Stimulated activated CD4-positive, alpha-beta T cell treated with anti-CD3 and anti-CD28 coated beads, Interleukin-1b, Interleukin-23, amount 100 ng/mL, for 48 hours (primary cell): ENCODE data around the gene PRKAR2A.
"Not testable (repeated sequence)": the region's sequence is repeated elsewhere in the genome, so short reads cannot be mapped to it uniquely, and the experiment has no call there.

ENCODE experiments used
- DNase-seq: peaks from one replicate; pipeline ENCODE4 v3.0.0-alpha.2; 2020

The PRKAR2A gene

DNA sequence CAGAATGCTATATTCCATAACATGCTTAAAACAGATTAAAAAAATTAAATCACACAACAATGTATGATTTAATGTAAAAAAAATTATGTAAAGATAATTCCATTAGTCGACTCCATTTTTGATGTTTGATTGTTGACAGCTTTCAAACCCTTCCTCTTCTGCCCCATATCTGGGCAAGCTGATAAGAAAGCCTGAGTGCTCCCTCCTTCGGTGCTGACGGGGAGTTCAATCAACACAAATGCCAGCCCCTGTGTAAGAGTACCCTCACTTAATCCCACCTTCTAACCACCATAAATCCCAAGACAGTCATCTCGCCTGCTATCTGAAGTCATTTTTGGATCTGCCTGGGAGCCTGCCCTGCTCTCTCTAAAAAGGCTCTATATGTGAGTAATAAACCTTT, 70.8 kb downstream of the PRKAR2A start:
- no peak for DNase-seq

DNA sequence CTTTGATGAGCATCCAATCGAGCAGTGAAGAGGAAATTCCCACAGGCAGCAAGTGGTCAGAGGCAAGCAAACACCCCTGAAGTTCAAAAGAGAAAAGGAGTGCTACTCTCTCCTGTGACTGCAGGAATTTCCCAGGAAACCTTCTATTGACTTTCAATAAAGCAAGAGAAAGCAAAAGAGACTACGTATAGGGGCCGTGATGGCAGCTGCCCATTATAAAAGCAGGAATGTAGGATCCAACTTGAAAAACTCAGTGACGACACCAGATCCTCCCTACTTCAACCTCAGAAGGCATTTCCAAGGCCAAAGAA, 77.5 kb downstream of the PRKAR2A start:
- DNase-seq = no peak

DNA sequence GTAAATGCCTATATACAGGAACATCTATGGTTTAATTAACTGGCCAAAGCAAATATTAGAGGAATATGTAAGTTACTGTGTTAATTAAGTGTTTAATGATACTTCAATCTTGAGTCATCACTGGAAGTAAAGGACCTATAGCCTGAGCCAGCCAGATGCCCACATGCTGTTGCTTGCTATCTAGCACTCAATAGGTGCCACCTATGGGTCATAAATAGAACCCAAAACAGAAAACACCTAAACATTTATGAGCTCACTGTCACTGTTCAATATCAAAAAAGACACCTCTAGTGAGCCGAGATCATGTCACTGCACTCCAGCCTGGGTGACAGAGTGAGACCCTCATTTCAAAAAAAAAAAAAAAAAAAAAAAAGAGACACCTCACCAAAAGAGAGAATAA, 82.3 kb downstream of the PRKAR2A start:
- no peak for DNase-seq

DNA sequence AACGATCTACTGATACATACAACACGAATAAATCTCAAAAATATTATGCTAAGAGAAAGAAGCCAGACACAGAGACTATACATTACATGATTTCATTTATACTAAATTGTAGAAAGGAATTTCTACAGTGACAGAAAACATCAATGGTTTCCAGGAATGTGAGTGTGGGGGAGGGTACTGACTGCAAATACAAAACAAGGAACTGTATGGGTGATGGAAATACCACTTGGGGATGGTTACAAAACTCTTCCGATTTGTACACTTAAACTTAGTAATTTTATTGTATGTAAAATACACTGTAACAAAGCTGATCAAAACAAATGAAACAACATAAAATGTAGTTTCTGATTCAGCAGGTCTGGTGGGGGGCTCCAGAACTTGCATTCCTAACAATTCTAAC, 84.9 kb downstream of the PRKAR2A start:
- no peak for DNase-seq

DNA sequence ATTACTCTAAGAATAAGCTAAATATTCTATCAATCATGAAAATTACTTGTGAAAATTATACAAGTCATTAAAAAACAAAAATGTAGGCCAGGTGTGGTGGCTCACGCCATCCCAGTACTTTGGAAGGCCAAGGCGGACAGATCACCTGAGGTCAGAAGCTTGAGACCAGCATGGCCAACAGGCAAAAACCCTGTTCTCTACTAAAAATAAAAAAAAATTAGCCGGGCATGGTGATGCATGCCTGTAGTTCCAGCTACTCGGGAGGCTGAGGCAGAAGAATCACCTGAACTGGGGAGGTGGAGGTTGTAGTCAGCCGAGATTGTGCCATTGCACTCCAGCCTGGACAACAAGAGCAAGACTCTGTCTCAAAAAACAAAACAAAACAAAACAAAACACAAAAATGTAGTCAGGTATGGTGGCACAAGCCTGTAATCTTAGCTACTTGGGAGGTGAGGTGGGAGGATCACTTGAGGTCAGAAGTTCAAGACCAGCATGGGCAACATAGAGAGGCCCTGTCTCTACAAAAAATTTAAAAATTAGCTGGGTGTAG, 87.6 kb downstream of the PRKAR2A start:
- not testable (repeated sequence) for DNase-seq

DNA sequence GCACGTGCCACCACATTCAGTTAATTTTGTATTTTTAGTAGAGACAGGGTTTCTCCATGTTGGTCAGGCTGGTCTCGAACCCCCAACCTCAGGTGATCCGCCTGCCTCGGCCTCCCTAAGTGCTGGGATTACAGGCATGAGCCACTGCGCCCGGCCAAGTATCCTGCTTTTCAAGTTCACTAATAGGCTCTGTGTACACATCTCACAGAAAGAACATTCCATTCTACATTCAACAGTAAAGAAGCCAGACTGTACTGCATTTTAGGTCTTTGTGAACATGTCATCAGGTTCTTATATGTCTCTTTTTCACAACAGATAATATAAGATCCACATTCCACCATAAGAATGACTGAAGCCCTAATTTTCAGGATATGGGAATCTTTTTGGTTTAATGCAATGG, 88.1 kb downstream of the PRKAR2A start:
- DNase-seq = not testable (repeated sequence)

DNA sequence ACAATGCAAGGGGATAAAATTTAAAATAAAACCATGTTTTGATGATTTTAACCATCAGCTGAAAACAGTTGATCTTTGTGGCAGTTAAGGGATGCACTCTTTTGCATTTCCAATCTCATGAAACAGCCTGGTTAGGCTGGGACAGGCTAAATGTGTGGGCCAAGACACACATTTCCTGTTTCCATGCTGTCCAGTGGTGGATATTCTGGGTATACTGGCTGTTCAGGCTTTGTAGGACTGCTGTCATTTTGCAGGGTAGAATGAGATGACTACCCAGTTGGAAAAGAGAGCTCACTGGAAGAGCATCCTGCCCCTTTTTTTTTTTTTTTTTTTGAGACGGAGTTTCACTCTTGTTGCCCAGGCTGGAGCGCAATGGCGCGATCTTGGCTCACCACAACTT, 88.6 kb downstream of the PRKAR2A start:
- DNase-seq = no peak

DNA sequence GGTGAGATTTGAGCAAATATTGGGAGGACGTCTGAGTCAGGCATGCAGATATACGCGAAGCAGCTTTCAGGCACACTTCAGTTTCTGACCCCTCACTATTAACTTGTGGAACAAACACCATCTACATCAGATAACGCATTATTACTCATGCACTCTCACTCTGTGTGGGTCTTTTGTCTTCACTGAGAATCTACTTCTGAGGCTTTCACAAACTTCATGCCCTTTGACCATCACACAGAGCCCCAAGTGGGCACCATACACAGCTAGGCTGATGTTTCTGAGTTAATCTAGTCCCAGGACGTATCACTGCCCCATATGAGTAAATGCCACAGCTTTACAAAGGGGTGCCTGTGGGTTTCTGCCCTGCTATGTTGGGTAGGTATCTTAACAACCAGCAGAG, 91.0 kb downstream of the PRKAR2A start:
- no peak for DNase-seq

DNA sequence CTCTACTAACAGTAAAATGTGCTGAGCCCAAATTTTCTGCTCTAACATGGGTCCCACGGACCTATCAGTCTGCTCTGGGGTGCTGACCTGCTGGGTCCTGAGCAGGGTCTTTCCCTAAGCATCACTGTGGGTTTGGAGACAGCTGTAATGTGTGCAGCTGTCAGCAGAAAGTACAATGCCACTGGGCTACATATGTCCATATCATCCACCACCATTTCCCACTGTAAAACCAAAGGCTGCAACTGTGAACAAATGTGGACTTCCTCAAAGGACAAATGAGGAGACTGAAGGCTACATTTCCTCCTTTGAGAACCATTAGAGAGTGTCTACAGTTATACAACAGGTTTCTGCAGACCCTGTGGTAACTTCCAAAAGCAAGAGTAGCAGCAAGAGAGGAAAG, 96.8 kb downstream of the PRKAR2A start:
- no peak for DNase-seq

DNA sequence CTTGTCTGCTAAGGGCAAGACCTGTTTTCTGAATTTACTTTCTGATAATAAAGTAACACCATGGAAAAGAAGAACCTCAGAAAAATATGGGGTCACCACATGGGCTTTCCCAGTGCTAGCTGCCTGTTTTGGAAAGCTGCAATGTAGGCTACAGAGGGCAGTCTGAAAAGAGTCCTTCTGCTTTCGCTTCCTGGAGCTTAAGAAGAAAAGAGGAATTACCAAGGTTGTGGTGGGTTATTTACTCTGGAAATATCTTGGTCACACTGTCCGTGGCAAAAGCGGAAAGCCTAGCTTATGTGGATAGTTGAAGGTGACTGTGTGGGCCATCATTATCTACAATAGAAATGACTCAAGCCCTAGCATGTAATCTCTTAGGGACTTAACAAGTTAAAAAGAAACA, 98.9 kb downstream of the PRKAR2A start:
- no peak for DNase-seq

DNA sequence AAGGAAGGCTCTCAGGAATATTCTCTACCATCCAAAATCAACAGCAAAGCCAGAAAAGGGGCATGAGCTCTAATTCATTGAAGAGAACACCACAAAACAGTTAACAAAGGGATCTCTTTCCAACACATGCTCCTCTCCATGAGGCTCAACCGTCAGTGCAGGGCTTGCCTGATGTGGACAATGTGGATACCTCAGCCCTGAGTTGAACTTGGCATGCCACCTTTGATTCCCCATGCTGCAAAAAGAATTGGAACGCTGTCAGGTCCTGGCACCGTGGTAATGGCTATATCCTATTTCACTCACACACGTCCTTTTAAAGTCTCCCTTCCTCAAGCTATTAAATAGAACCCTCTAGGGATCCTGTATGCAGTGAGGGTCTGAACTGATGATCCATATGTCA, 100.0 kb downstream of the PRKAR2A start:
- no peak for DNase-seq

DNA sequence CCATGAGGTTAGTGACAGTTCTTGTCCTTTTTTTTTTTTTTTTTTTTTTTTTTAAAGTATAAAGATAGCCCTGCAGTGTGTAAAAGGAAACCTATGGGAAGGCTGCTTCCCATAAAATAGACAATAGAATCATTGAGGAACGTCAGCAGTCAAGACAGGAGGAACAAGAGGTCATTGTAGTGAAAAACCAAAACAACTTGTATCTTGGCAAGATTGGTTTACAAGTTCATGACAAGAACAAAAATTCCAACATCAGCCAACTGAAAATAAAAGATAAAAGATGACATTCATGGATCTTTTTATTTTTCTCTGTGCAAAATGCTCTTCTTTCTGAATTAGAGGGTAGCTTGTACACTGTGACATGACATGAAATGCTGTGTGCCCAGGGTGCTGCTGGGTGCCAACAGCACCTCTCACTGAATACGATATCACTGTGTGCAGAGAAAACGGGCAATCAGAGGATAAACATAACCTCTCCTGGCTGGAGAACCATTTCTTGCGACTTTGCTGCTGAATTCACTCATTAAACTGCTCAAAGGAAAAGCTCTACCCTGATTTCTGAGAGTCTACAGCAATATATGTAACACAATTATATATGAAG, 100.6 kb downstream of the PRKAR2A start:
- no peak for DNase-seq

DNA sequence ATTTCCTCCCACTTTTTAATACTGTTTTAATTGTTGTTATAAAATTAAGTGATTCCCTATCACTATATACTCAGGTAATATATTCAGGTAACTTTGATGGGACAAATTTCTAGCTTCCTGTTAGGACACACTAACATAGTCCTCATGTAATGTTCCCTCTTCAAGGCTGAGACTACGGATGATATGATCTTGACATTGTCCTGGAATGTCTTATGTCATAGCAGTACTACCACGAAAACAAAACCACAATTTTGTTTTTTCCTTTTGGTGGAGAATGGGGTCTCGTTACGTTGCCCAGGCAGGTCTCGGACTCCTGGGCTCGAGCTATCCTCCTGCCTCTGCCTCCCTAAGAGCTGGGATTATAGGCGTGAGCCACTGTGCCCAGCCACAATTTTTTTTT, 103.9 kb downstream of the PRKAR2A start:
- DNase-seq = no peak

DNA sequence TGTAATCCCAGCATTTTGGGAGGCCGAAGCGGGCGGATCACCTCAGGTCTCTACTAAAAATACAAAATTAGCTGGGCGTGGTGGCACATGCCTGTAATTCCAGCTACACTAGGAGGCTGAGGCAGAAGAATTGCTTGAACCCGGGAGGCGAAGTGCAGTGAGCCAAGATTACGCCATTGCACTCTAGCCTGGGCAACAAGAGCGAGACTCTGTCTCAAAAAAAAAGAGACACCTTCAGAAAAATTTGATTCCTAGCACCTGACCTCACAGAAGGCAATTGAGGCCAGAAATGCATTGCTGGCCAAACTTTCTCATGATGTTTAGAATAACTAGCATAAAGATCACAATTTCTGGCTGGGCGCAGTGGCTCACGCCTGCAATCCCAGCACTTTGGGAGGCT, 106.4 kb downstream of the PRKAR2A start:
- not testable (repeated sequence) for DNase-seq

DNA sequence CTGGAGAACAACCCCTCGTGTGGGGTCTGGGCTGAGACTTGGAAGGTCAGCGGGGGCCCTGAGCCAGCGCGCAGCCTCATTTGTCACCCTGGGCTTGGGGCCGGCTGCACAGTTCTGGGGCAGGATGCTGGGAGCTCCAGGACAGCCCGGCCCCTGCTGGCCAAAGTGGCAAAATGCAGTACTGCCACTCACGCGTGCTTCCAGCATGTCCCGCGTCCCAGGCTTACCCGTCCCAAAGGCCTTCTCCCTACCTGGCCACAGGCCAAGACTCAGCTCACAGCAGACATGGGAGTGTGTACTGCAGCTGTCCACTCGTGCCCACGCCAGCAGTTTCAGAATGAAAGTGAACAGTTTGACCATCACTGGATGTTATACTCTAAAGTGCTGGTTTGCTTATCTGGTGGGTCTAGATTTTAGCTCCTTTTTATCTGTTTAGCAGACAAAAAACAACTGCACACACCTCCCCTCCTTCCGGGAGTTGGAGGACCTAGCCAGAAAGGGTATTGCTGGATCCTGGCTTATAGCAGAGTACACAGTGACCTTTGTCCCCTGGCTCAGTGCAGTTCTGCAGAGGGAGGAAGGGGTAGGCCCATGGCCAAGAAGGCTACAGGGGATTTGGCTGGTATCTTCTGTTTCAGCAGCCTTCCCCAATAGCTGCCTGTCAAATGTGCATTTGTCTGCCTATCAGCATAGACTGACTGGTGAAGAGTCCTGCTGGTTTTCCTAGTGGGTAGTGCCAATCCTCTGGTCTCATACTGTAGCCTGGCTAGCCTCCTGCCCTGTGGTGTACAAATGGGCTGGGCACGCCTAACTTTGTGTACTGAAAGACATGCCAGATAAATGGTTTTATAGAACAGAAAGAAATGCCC, 107.5 kb downstream of the PRKAR2A start:
- peak; percentile 61 for DNase-seq

DNA sequence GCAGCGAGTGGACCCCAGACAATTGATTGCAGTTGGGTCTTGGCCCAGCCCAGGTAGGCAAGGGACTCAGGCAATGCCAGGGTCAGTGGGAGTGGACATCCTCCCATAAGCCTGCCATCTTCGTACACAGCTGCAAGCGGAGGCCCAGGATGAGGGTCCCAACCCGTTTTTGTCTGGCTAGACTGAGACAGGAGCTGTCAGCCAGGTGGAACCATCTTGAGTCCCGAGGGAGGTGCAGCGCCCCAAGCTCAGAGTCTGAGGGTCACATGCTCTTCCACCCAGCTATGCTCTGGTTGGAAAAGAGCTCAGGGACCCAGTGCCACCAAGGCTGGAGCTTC, 108.1 kb downstream of the PRKAR2A start:
- DNase-seq = no peak

DNA sequence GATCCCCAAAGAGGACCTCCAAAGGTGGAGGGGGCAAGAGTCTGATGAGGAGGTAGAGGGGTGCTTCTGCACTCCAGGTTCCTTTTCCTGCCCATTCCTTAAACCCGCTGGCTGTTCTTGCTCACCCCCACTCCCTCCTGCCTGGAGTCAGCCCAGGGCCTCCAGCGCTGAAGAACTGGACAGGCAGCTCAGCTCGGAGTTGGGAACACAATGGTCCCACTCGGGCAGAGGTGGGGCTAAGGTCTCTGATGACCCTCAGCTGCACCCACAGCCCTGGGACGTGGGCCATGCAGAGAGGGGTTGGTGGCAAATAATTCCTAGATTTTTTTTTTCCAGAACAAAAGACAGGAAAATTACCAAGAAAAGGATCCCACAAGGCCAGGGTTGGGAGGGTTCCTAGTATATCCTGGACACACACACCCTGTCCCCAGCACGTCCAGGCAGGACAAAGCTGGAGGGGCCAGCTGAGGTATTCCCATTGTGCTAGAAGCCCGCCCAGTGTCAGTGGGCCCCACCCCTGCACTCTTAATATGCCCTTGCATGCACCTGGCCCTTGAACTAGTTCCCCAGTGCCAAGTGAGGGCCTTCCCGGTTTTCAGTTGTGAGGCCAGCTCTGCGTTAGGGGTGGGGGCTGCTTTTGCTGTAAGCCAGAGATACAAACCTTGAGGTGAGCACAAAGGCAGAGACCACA, 108.6 kb downstream of the PRKAR2A start:
- no peak for DNase-seq

DNA sequence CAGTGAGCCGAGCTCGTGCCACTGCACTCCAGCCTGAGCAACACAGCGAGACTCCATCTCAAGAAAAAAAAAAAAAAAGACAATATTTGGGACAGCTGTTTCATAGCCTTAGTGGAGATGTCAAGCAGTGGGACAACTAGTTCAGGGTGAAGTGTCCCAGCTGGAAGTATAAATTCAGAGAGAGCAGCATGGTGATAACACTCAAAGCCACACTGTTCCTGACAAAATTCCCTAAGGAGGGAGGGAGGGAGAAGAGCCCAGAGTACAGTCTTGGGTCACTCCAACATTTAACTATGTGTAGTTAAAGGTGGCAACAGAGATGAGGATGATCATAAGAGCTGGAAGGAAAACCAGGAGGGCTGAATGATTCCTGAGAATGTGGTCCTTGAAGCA, 109.5 kb downstream of the PRKAR2A start:
- DNase-seq = no peak

DNA sequence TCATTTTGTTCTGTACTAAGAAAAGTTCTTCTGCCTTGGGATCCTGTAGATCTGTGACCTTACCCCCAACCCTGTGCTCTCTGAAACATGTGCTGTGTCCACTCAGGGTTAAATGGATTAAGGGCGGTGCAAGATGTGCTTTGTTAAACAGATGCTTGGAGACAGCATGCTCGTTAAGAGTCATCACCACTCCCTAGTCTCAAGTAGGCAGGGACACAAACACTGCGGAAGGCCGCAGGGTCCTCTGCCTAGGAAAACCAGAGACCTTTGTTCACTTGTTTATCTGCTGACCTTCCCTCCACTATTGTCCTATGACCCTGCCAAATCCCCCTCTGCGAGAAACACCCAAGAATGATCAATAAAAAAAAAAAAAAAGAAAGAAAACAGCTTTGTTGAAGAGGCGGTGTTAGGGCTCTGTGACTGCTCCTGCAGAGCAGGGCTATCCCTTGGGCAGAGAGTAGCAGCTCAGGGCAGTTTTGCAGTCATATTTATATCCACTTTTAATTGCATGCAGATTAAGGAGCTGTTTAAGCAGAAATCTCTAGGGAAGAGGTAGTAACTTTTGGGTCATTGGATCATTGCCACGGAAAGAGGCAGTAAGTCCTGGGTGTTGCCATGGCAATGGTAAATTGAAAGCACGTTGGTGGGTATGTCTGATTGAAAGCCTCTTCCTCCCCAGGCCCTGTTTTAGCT, 112.5 kb downstream of the PRKAR2A start:
- not testable (repeated sequence) for DNase-seq

DNA sequence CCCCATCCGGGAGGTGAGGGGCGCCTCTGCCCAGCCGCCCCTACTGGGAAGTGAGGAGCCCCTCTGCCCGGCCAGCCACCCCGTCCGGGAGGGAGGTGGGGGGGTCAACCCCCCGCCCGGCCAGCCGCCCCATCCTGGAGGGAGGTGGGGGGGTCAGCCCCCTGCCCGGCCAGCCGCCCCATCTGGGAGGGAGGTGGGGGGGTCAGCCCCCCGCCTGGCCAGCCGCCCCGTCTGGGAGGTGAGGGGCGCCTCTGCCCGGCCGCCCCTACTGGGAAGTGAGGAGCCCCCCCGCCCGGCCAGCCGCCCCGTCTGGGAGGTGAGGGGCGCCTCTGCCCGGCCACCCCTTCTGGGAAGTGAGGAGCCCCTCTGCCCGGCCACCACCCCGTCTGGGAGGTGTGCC, 113.1 kb downstream of the PRKAR2A start:
- not testable (repeated sequence) for DNase-seq

DNA sequence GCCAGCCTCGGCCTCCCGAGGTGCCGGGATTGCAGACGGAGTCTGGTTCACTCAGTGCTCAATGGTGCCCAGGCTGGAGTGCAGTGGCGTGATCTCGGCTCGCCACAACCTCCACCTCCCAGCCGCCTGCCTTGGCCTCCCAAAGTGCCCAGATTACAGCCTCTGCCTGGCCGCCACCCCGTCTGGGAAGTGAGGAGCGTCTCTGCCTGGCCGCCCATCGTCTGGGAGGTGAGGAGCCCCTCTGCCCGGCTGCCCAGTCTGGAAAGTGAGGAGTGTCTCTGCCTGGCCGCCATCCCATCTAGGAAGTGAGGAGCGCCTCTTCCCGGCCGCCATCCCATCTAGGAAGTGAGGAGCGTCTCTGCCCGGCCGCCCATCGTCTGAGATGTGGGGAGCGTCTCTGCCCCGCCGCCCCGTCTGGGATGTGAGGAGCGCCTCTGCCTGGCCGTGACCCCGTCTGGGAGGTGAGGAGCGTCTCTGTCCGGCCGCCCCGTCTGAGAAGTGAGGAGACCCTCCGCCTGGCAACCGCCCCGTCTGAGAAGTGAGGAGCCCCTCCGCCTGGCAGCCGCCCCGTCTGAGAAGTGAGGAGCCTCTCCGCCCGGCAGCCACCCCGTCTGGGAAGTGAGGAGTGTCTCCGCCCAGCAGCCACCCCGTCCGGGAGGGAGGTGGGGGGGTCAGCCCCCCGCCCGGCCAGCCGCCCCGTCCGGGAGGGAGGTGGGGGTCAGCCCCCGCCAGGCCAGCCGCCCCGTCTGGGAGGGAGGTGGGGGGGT, 113.7 kb downstream of the PRKAR2A start:
- DNase-seq = not testable (repeated sequence)

DNA sequence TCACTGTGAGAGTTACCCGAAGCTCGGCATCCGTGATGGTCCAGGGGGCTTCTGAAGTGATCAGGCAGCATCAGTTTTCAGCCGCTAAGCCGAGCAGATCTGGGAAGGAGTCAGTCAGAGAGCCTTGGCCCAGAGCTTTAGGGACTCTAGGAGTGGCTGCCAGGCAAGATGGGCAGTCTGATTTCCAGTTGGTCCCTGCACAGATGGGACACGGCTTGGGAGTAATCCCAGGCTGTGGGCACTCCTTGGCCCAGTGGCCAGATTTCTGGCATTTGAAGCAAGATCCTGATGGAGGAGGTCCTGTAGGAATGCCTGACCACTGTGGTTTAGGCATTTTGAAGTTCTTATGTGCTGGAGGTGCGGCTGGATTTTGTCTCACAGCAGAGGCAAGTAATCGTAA, 120.2 kb downstream of the PRKAR2A start:
- no peak for DNase-seq
